HK-2 (cell line): ENCODE data around the gene HCK.
"Not testable (repeated sequence)": the region's sequence is repeated elsewhere in the genome, so short reads cannot be mapped to it uniquely, and the experiment has no call there.

Experiments
- DNase-seq: peaks from one replicate; pipeline ENCODE4 v3.0.0-alpha.2; 2018; ENCODE audit not compliant: unreplicated experiment

The HCK gene

GRCh38 chr20:32028647-32029372 lies 23.2 kb upstream of the HCK start:
- no peak for DNase-seq

- no peak for DNase-seq
Measured at GRCh38 chr20:32029561-32029960, 22.5 kb upstream of the HCK start.

GRCh38 chr20:32031007-32031958 lies 20.8 kb upstream of the HCK start:
- DNase-seq: peak; percentile 93

- DNase-seq: no peak
Measured at GRCh38 chr20:32033316-32033715, 18.7 kb upstream of the HCK start.

- DNase-seq: not testable (repeated sequence)
Measured at GRCh38 chr20:32033721-32034120, 18.3 kb upstream of the HCK start.

GRCh38 chr20:32034581-32035425 lies 17.2 kb upstream of the HCK start:
- DNase-seq: no peak

- DNase-seq: no peak
Measured at GRCh38 chr20:32035426-32035779, 16.6 kb upstream of the HCK start.

- DNase-seq: no peak
Measured at GRCh38 chr20:32036252-32036651, 15.8 kb upstream of the HCK start.

- DNase-seq: no peak
Measured at GRCh38 chr20:32036716-32037485, 15.1 kb upstream of the HCK start.

GRCh38 chr20:32037929-32038328 lies 14.1 kb upstream of the HCK start:
- DNase-seq: no peak

- no peak for DNase-seq
Measured at GRCh38 chr20:32040142-32040953, 11.7 kb upstream of the HCK start.

- DNase-seq: no peak
Measured at GRCh38 chr20:32045999-32046398, 6.0 kb upstream of the HCK start.

GRCh38 chr20:32050324-32050841 lies 1.7 kb upstream of the HCK start:
- DNase-seq: no peak

- DNase-seq: no peak
Measured at GRCh38 chr20:32050851-32051556, 1.0 kb upstream of the HCK start.

GRCh38 chr20:32051720-32052089 lies 337 bp upstream of the HCK start:
- DNase-seq: no peak

GRCh38 chr20:32052778-32053362 lies 828 bp downstream of the HCK start:
- no peak for DNase-seq

GRCh38 chr20:32053648-32054047 lies 1.6 kb downstream of the HCK start:
- DNase-seq: no peak

- DNase-seq: no peak
Measured at GRCh38 chr20:32056708-32057483, 4.9 kb downstream of the HCK start.
